VCaP (cell line): ENCODE measurements around the gene KNL1.
A peak's percentile ranks its signal among the peaks of the same experiment; 100 is the strongest.

Source experiments
- H3K27ac ChIP-seq: fragments of 450-650 bp; 2 replicates; pipeline ENCODE4 v1.5.1; 2017
- TF ChIP-seq, protein P1 (sequence below): fragments of 450-650 bp; conservative IDR thresholded peaks from 2 replicates; pipeline ENCODE4 v1.5.1; 2017; ENCODE audit warnings: mild to moderate bottlenecking, moderate library complexity

KNL1 gene

DNA sequence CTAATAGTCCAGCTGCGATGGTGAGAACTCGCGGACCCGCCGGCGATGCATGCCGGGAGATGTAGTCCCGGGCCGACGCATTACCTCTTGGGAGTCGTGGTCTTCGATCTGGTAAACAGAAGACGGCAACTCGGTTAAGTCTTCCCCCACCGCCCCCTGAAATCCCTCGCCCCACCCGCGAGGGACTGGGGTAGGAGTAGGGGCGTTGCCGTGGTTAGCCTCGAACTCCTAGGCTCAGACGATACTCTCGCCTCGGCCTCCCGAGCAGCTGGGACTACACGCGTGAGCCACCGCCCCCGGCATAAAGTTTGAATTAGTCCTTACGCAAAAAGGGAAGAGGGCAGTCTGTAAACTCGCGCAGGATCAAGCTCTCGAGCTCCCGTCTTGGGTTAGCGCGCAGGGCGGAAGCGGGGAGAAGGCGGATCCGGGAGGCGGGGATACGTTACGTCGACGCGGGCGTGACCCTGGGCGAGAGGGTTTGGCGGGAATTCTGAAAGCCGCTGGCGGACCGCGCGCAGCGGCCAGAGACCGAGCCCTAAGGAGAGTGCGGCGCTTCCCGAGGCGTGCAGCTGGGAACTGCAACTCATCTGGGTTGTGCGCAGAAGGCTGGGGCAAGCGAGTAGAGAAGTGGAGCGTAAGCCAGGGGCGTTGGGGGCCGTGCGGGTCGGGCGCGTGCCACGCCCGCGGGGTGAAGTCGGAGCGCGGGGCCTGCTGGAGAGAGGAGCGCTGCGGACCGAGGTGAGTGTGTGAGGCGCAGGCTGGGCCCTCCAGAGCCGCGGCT is 100.8 kb downstream of the KNL1 start, which contains the start of gene RAD51:
Gene RAD51 (plus strand): TSS at position 487 of the 781 bp plus-strand sequence. CDS start 3,585 bp downstream, outside the sequence.
- H3K27ac ChIP-seq = peak within 1 kb of the TSS; percentile 93
- TF ChIP-seq, protein P1, sequence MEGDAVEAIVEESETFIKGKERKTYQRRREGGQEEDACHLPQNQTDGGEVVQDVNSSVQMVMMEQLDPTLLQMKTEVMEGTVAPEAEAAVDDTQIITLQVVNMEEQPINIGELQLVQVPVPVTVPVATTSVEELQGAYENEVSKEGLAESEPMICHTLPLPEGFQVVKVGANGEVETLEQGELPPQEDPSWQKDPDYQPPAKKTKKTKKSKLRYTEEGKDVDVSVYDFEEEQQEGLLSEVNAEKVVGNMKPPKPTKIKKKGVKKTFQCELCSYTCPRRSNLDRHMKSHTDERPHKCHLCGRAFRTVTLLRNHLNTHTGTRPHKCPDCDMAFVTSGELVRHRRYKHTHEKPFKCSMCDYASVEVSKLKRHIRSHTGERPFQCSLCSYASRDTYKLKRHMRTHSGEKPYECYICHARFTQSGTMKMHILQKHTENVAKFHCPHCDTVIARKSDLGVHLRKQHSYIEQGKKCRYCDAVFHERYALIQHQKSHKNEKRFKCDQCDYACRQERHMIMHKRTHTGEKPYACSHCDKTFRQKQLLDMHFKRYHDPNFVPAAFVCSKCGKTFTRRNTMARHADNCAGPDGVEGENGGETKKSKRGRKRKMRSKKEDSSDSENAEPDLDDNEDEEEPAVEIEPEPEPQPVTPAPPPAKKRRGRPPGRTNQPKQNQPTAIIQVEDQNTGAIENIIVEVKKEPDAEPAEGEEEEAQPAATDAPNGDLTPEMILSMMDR = no peak

DNA sequence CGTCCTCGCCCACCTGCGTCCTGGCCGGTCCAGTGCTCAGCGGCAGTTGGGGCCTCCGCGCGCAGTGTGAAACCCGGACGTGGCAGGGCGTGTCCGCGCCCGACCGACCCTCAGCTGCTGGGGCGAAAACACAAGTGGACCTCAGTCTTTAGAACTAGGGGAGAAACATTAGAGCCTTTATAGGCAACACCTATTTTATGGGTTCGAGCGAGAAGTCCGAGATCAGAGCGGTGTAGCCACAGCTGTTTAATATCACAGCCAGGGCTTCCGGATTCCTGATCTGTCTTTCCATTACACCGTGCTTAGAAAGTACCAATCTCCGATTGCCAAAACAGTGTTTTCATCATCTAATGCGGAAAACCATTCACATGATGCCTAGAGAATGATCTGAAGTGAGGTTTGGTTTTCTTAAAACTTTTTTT is 101.4 kb downstream of the KNL1 start:
- H3K27ac ChIP-seq = peak overlapping the region; percentile 93
- TF ChIP-seq, protein P1 = no peak

DNA sequence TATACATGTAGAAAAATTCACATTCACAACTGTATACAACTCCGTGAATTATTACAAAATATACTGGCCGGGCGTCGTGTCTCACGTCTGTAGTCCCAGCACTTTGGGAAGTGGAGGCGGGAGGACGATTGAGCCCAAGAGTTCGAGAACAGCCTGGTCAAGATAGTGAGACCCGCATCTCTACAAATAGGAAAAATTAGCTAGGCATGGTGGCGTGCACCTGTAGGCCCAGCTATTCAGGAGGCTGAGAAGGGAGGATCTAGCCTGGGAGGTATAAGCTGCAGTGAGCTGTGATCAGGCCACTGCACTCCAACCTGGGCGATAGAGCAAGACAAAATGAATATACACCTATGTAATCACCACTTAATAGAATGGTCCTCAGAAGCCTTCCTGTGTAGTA is 102.2 kb downstream of the KNL1 start:
- H3K27ac ChIP-seq = peak overlapping the region; percentile 93; the same call in 1 of the 2 replicates
- TF ChIP-seq, protein P1 = no peak

DNA sequence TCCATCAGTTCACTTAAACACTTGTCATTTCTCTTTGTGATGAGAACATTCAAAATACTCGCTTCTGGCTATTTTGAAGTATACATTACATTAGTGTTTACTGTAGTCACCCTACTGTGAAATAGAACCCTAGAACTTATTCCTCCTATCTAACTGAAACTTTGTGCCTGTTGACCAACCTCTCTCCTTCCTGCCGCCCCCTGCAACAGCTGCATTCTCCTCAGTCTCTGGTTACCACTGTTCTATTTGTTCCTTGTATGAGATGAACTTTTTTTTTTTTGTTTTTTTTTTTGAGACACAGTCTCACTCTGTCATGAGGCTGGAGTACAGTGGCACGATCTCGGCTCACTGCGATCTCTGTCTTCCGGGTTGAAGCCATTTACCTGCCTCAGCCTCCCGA is 103.9 kb downstream of the KNL1 start:
- no peak overlapping the region for H3K27ac ChIP-seq
- TF ChIP-seq, protein P1 = no peak

DNA sequence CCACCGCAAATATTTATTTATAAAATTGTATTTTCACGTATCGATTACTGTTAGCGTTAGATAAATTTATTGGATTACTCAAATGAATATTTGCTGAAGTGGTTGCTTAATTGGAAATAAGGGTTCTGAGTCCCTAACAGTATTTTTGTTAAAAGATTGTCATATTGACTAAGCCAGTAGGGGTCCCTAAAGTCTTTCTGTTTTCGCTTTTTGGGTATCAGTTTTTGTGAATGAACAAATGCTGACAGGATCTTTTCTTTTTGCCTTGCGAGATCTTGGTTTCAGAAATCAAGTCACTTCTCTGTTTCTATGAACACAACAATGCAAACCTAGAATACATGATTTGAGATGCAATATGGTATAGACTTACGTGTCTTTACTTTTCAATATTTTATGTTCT is 108.0 kb downstream of the KNL1 start:
- TF ChIP-seq, protein P1 = peak; percentile 48
- H3K27ac ChIP-seq = no peak overlapping the region

DNA sequence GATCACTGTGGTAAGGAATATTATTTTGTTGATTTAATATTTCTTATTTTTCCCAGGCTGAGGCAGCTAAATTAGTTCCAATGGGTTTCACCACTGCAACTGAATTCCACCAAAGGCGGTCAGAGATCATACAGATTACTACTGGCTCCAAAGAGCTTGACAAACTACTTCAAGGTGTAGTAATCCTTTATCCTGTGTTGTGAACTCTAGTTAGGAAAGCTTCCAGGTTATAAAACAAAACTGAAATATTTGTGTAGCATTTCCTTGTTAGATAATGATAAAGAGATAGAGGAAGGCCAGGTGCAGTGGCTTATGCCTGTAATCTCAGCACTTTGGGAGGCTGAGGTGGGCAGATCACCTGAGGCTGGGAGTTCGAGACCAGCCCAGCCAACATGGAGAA is 112.1 kb downstream of the KNL1 start:
- peak overlapping the region; percentile 37 for H3K27ac ChIP-seq
- TF ChIP-seq, protein P1 = no peak
